Measurements from ENCODE around the gene ELOB.

GRCh38 chr16:2825906-2826305 lies 48.8 kb upstream of the ELOB start:
- TF ChIP-seq, protein P1, sequence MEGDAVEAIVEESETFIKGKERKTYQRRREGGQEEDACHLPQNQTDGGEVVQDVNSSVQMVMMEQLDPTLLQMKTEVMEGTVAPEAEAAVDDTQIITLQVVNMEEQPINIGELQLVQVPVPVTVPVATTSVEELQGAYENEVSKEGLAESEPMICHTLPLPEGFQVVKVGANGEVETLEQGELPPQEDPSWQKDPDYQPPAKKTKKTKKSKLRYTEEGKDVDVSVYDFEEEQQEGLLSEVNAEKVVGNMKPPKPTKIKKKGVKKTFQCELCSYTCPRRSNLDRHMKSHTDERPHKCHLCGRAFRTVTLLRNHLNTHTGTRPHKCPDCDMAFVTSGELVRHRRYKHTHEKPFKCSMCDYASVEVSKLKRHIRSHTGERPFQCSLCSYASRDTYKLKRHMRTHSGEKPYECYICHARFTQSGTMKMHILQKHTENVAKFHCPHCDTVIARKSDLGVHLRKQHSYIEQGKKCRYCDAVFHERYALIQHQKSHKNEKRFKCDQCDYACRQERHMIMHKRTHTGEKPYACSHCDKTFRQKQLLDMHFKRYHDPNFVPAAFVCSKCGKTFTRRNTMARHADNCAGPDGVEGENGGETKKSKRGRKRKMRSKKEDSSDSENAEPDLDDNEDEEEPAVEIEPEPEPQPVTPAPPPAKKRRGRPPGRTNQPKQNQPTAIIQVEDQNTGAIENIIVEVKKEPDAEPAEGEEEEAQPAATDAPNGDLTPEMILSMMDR (IDR thresholded peaks at IDR 0.05; ENCODE audit: low read depth, low read length) = no peak
- TF ChIP-seq POLR2A (IDR thresholded peaks at IDR 0.05; ENCODE audit: extremely low read depth, insufficient read length) (no peak), MAX (IDR thresholded peaks at IDR 0.05; ENCODE audit: low read depth, low read length) (no peak)

All from NB4 (cell line).